Measurements from ENCODE around the gene C17orf114.

The C17orf114 gene

GRCh38 chr17:4823373-4824089 lies 21.4 kb upstream of the C17orf114 start:
- DNase-seq (ENCODE audit: low spot score), result no peak

- no peak for DNase-seq (ENCODE audit: low spot score)
These were observed 20.7 kb upstream of the C17orf114 start for GRCh38 chr17:4822835-4823234.

GRCh38 chr17:4818276-4818675 lies 16.1 kb upstream of the C17orf114 start:
- no peak for DNase-seq (ENCODE audit: low spot score)

GRCh38 chr17:4816826-4817225 lies 14.7 kb upstream of the C17orf114 start:
- no peak for DNase-seq (ENCODE audit: low spot score)

GRCh38 chr17:4815043-4815675 lies 13.0 kb upstream of the C17orf114 start:
- no peak for DNase-seq (ENCODE audit: low spot score)

- DNase-seq (ENCODE audit: low spot score), result no peak
These were observed 10.6 kb upstream of the C17orf114 start for GRCh38 chr17:4812690-4813089.

GRCh38 chr17:4811471-4811870 lies 9.3 kb upstream of the C17orf114 start:
- DNase-seq (ENCODE audit: low spot score), result no peak

GRCh38 chr17:4810696-4811290 lies 8.7 kb upstream of the C17orf114 start:
- DNase-seq (ENCODE audit: low spot score), result no peak

GRCh38 chr17:4808378-4808767 lies 6.2 kb upstream of the C17orf114 start:
- no peak for DNase-seq (ENCODE audit: low spot score)

- no peak for DNase-seq (ENCODE audit: low spot score)
These were observed 5.7 kb upstream of the C17orf114 start for GRCh38 chr17:4807605-4808377.

GRCh38 chr17:4806777-4807604 lies 4.9 kb upstream of the C17orf114 start, which contains the start of gene PLD2:
PLD2 (plus strand) TSS chr17:4807152; CDS start chr17:4807773, 621 bp downstream.
- DNase-seq (ENCODE audit: low spot score), result peak; percentile 93

- no peak for DNase-seq (ENCODE audit: low spot score)
These were observed 4.3 kb upstream of the C17orf114 start for GRCh38 chr17:4806456-4806776.

GRCh38 chr17:4800462-4801196 lies 1.5 kb downstream of the C17orf114 start:
- DNase-seq (ENCODE audit: low spot score), result no peak

- DNase-seq (ENCODE audit: low spot score), result no peak
These were observed 5.6 kb downstream of the C17orf114 start for GRCh38 chr17:4796552-4796920.

- no peak for DNase-seq (ENCODE audit: low spot score)
These were observed 7.0 kb downstream of the C17orf114 start for GRCh38 chr17:4795168-4795567.

GRCh38 chr17:4790705-4791088 lies 11.4 kb downstream of the C17orf114 start:
- no peak for DNase-seq (ENCODE audit: low spot score)

GRCh38 chr17:4789951-4790704 lies 12.0 kb downstream of the C17orf114 start:
- DNase-seq (ENCODE audit: low spot score), result peak; percentile 83

GRCh38 chr17:4789701-4789950 lies 12.5 kb downstream of the C17orf114 start:
- DNase-seq (ENCODE audit: low spot score), result no peak

- DNase-seq (ENCODE audit: low spot score), result peak; percentile 78
These were observed 13.1 kb downstream of the C17orf114 start, which contains the start of gene GLTPD2 for GRCh38 chr17:4788807-4789700. GLTPD2 (plus strand) TSS chr17:4788964; CDS start chr17:4789012, 48 bp downstream.

All from HuH-7.5 (cell line).